NT2/D1 (cell line): ENCODE data around the gene SNN.

Experiments
- YY1 ChIP-seq: IDR thresholded peaks from 2 replicates; pipeline ENCODE4 v1.6.1; 2011; ENCODE audit not compliant: insufficient read length, insufficient read depth
- ZNF274 ChIP-seq: IDR thresholded peaks from 2 replicates; pipeline ENCODE4 v1.6.1; 2011; ENCODE audit warnings: mild to moderate bottlenecking, low read depth, low read length

DNA sequence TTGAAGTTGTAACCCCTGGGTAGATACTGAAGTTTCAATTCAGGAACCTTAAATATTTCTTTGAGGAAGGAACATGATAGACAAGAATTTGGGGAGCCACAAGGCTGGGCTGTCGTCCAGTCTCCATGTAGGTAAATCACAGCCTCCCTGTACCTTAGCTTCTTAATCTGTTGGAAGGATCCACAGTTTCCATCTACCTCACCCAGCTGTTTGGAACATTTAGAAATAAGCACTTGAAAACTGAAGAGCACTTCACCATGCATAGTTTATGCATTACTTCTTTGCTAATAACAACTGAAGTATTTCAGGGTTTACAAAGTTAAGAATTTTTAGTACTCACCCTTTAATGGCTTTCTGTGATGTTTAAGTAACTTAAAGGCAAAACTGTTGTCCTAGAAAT lies 57.2 kb downstream of the SNN start:
- TF ChIP-seq YY1 (no peak), ZNF274 (no peak)
